Measurements from ENCODE around the gene FBXO8. TPM values are rescaled to one million over a fixed set of nuclear protein-coding genes. Genes with fewer than 3 reads are reported as not detected.

Gene FBXO8
- total RNA-seq, 1 donor from 2014 or later = 14.4 TPM

DNA sequence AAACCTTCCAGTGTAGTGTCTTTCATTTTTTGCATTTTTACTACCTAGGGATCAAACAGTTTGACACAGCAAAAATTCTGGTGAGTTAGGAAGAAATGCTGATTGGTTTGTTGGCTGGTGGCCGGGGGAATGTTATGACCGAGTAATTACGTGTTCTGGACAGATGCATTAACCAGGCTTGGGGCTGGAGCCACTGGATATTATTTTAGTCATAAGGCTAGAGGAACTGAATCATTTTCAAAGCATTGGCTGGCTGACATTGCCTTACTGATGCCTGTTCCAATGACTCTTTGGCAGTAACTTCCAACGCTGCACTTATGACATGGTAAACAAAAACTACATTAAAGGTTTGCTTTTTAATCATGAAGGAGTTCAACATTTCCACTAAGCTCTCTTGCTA is 84.6 kb downstream of the FBXO8 start:
- no peak overlapping the region for H3K4me3 ChIP-seq (ENCODE audit: low read depth, low read length)
- H3K27me3 ChIP-seq (ENCODE audit: control insufficient read depth, insufficient read depth, low read length) = no peaks in the 10 kb centered on the region
- H3K36me3 ChIP-seq (ENCODE audit: control insufficient read depth, insufficient read depth, low read length) = no peaks in the 10 kb centered on the region
- no peak for DNase-seq (ENCODE audit: low read depth)
- TF ChIP-seq, protein P1, sequence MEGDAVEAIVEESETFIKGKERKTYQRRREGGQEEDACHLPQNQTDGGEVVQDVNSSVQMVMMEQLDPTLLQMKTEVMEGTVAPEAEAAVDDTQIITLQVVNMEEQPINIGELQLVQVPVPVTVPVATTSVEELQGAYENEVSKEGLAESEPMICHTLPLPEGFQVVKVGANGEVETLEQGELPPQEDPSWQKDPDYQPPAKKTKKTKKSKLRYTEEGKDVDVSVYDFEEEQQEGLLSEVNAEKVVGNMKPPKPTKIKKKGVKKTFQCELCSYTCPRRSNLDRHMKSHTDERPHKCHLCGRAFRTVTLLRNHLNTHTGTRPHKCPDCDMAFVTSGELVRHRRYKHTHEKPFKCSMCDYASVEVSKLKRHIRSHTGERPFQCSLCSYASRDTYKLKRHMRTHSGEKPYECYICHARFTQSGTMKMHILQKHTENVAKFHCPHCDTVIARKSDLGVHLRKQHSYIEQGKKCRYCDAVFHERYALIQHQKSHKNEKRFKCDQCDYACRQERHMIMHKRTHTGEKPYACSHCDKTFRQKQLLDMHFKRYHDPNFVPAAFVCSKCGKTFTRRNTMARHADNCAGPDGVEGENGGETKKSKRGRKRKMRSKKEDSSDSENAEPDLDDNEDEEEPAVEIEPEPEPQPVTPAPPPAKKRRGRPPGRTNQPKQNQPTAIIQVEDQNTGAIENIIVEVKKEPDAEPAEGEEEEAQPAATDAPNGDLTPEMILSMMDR (IDR thresholded peaks at IDR 0.05; ENCODE audit: insufficient read depth, low read length, poor library complexity, severe bottlenecking) = no peak

DNA sequence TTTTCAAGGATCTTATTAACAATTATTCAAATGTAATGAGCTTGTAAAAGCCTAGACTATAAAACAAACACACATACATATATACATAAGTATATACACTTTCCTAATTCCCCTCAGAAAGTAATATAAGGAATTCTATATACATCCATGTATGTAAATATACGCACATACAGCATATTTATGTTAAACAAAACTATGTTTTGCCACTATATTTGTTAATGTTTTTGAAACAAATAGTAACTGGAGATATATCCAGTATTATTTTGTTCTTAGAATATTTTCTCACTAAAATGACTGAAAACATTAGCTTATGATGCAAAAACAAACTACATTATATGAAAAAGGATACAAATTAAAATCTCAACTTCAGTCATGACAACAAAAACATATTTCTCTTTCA is 85.1 kb downstream of the FBXO8 start:
- no peaks in the 10 kb centered on the region for H3K27me3 ChIP-seq (ENCODE audit: control insufficient read depth, insufficient read depth, low read length)
- no peak overlapping the region for H3K4me3 ChIP-seq (ENCODE audit: low read depth, low read length)
- H3K36me3 ChIP-seq (ENCODE audit: control insufficient read depth, insufficient read depth, low read length) = no peaks in the 10 kb centered on the region
- DNase-seq (ENCODE audit: low read depth) = no peak
- TF ChIP-seq, protein P1 (IDR thresholded peaks at IDR 0.05; ENCODE audit: insufficient read depth, low read length, poor library complexity, severe bottlenecking) = no peak

DNA sequence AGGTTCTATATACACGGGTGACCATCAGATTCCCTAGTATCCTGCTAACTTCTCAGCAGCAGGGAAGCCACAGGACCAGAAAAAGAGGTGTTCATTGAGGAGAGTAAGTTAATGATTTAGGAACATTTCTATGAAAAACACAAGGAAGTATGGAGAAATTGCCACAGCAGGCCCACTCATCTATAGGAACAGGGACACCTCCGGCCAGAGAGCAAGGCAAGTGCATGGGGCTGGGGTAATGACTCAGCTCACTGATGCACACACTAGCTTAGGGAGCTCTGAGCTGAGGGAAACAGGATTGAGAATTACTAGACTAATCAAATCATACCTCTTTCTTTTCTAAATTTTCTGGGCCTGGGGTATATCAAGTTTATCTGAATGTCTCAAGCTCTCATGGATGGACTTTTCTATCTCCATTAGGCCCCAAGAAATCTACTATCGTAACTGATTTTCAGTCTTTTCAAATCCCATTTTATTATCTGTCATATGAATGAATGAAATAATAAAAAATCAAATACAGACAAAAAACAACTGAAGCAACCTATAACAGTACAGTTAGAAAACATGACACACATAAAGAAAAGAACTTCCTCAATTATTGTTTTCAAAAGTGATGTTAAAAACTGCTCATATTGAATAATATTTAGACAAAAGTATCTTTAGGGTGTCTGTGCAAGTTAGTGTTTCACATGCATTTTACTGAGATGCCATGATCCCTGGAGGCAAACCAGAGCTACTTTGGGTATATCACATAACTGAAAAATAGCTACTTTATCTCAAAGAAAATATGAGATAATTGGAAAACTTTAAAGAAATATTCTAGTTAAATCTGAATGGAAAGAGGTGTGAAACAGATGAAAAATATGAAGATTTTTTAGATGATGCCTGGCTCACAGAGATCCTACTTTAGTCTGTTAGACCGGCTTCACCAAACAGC is 89.8 kb downstream of the FBXO8 start:
- Histone ChIP-seq H3K27me3 (ENCODE audit: control insufficient read depth, insufficient read depth, low read length) (no peaks in the 10 kb centered on the region), H3K36me3 (ENCODE audit: control insufficient read depth, insufficient read depth, low read length) (no peaks in the 10 kb centered on the region), H3K4me3 (ENCODE audit: low read depth, low read length) (no peak overlapping the region)
- DNase-seq (ENCODE audit: low read depth) = no peak
- TF ChIP-seq, protein P1 (IDR thresholded peaks at IDR 0.05; ENCODE audit: insufficient read depth, low read length, poor library complexity, severe bottlenecking) = no peak

DNA sequence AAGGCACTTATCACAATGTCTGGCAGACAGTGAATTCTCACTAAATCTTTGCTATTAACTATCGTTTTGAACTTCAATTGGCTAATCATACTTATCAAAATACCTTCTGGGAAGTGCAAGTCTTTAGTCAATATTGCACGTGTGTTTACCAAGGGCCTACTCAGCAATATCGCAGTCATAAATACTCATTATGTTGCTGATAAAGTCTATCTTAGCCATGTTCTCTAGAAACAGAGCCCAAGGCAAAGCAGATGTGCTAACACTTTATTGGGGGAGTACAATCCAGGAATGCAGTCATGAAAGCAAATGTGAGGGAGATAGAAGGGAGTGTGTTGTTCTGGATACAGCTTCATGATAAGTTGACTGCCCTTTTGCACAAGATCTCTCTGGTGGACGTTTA is 90.5 kb downstream of the FBXO8 start:
- DNase-seq (ENCODE audit: low read depth) = no peak
- H3K36me3 ChIP-seq (ENCODE audit: control insufficient read depth, insufficient read depth, low read length) = no peaks in the 10 kb centered on the region
- TF ChIP-seq, protein P1 (IDR thresholded peaks at IDR 0.05; ENCODE audit: insufficient read depth, low read length, poor library complexity, severe bottlenecking) = no peak
- H3K27me3 ChIP-seq (ENCODE audit: control insufficient read depth, insufficient read depth, low read length) = no peaks in the 10 kb centered on the region
- no peak overlapping the region for H3K4me3 ChIP-seq (ENCODE audit: low read depth, low read length)

DNA sequence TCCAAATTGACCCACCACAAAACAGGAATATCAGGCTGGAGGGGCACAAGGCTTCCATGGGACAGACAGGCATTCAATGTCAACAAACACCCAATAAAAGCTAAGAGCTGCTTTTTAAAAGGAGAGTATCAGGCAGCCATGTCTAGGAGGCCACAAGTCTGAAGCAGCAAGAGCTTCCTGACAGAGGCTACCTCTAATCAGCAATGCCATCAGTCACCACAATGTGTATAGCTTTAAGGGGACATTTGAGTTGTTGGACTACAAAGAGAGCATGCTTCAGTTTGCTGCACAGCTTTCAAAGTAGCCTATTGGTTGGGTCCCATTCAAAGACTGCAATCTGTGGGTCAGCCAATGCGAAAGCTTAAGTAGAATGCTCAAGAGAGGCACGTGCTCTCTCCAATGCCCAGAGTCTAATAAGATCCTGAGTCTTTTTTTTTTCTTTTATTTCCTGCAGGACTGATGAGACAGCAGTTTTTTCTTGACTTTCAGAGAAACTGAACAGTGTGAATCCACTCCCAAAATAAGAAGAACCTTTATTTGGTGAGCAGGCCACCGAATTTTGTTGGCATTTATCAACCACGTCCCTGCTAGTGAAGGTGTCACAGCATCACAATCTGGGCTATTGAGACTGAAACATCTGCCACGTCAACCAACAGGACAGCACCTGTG is 92.5 kb downstream of the FBXO8 start:
- H3K4me3 ChIP-seq (ENCODE audit: low read depth, low read length) = no peak overlapping the region
- H3K27me3 ChIP-seq (ENCODE audit: control insufficient read depth, insufficient read depth, low read length) = no peaks in the 10 kb centered on the region
- TF ChIP-seq, protein P1 (IDR thresholded peaks at IDR 0.05; ENCODE audit: insufficient read depth, low read length, poor library complexity, severe bottlenecking) = no peak

More for the DNA sequence above, 92.5 kb downstream of the FBXO8 start:
- no peak for DNase-seq (ENCODE audit: low read depth)
- no peaks in the 10 kb centered on the region for H3K36me3 ChIP-seq (ENCODE audit: control insufficient read depth, insufficient read depth, low read length)
